ENCODE results near the gene MCCD1. TPM values are rescaled to one million over a fixed set of nuclear protein-coding genes. Genes with fewer than 3 reads are reported as not detected.
"Not testable (repeated sequence)": the region's sequence is repeated elsewhere in the genome, so short reads cannot be mapped to it uniquely, and the experiment has no call there.

MCCD1 gene, protein sequence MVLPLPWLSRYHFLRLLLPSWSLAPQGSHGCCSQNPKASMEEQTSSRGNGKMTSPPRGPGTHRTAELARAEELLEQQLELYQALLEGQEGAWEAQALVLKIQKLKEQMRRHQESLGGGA
- total RNA-seq, result not detected

DNA sequence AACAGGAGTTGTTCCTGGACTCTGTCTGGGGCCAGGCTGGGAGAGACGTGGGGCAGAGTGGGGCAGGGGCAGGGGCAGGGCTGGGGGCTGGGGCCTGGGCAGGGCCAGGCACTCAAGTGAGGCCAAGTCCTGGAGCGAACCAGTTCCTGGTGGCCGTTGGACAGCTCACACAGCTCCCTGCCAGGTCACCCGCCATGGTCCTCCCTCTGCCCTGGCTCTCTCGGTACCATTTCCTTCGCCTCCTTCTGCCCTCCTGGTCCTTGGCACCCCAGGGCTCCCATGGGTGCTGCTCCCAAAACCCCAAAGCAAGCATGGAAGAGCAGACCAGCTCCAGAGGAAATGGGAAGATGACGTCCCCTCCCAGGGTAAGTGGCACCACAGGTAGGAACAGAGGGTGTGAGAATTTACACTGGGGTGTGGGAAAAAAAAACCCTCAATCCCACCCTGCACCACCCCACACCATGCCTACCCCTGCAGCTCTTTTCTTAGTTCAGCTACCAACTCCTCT is at the start of gene MCCD1:
Gene MCCD1, plus strand, starts transcription at position 142 of the 508 bp plus-strand sequence. Its CDS starts 53 bp downstream, at position 195.
- DNase-seq (ENCODE audit: low spot score in 2 of 2) (no peak), FAIRE-seq (no peak)

DNA sequence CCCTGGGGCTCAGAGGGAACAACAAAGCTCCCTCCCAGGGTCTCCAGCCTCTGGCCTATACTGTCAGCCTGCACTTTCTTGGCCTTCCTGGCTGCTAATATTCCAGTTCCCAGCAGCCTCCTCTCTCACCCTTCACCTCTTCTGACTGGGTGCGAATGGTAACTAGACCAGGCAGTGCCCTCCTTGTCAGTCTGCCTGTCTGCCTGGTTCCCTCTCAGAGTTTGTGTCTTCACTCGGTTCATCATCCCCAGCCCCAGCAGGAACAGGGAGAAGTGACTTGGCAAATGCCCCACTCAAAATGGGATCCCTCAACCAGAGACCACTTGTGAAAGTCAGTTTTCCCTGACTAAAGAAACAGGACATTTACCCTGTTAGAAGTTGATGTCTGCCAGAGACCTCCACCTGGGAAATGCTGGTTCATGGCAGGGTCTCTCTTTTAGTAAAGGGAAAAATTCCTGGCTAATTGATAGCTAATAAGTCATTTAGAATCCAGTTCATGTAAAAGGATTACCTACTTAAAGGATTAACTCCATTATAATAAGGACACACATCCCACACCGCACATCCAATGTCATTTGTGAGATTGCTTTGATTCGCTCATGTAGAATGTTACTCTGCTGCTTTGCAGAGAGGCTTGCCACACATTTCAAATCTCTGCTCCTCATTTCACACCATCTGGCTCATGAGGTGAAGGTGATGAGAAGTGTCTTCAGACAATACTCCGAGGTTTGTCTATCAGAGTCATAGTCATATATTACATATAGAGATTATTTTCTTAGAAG is 49.4 kb upstream of the MCCD1 start:
- no peak for DNase-seq (ENCODE audit: low spot score in 2 of 2)
- FAIRE-seq, result no peak

DNA sequence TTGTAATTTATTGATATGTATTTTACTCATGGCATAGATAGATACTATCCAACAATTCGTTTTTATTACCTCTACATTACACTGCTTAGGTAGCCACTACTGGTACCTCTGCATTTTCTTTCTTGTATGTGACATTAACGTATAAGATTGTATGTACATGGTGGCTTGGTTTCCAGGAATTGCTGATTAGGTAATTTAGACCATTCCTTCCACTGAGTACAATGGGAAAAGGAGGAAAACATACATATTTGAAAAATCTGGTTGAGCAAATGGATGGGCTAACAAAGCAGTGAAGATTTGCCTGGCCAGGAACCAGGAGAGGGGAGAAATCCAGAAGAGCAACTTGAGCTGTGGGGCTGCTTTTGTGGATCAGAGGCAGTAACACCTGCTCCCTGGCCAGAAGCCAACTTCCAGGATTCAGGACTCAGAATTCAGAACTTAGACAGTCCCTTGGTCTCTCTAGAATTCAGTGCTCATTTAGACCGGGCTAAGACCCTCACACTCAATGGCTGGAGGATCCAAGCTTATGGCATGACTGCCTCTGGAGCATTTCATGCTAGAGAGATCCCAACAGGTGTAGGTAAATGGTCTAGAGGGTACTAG is 48.7 kb upstream of the MCCD1 start:
- DNase-seq (ENCODE audit: low spot score in 2 of 2) (no peak), FAIRE-seq (no peak)

DNA sequence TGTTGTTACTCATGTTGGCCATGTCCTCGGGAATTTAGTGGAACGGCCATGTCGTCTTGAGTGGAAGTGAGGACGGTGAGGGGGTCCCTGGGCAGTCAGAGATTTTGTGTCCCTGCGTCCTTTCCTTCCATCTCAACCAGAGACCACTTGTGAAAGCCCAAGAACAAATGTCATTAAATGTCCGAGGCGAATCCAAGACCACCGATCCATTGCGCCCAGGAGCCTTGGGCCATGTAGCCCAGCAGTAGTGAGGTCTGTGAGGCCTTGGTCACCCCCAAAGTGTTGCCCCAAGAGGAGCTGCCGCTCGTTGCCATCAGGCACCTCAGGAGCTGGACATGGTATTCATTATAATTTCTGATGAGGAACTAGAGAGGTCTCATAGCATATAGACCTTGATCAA is 48.2 kb upstream of the MCCD1 start:
- FAIRE-seq (no peak), DNase-seq (ENCODE audit: low spot score in 2 of 2) (no peak)

DNA sequence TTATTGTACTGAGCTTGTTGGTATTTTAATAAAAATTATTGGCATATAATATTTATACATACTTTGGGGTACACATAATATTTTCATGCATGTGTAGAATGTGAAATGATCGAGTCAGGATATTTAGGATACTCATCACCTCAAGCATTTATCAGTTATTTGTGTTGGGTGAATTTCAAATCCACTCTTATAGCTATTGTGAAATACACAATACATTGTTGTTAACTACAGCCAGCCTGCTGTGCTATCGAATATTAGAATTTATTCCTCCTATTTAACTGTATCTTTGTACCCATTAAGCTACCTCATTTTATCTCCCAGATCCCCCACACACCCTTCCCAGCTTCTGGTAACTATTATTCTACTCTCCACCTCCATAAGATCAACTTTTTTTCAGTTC is 45.4 kb upstream of the MCCD1 start:
- no peak for FAIRE-seq

DNA sequence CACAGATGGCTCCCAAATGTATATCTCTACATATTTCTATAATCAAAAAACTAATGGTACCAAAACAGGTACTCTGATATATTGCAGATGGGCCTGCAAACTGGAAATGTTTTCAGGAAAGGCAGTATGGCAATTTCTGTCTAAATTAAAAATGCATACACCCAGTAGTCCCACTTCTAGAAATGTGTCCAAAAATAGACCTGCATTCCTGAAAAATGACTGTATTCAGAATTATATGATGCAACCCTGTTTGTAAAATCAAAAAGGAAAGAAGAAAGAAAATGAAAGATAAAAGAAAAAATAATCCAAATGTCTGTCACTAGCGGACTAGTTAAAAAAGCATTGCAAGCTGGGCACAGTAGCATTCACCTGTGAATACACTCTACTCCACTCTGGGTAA is 43.7 kb upstream of the MCCD1 start:
- FAIRE-seq (no peak), DNase-seq (ENCODE audit: low spot score in 2 of 2) (no peak)

More for the DNA sequence above, 45.4 kb upstream of the MCCD1 start:
- no peak for DNase-seq (ENCODE audit: low spot score in 2 of 2)

DNA sequence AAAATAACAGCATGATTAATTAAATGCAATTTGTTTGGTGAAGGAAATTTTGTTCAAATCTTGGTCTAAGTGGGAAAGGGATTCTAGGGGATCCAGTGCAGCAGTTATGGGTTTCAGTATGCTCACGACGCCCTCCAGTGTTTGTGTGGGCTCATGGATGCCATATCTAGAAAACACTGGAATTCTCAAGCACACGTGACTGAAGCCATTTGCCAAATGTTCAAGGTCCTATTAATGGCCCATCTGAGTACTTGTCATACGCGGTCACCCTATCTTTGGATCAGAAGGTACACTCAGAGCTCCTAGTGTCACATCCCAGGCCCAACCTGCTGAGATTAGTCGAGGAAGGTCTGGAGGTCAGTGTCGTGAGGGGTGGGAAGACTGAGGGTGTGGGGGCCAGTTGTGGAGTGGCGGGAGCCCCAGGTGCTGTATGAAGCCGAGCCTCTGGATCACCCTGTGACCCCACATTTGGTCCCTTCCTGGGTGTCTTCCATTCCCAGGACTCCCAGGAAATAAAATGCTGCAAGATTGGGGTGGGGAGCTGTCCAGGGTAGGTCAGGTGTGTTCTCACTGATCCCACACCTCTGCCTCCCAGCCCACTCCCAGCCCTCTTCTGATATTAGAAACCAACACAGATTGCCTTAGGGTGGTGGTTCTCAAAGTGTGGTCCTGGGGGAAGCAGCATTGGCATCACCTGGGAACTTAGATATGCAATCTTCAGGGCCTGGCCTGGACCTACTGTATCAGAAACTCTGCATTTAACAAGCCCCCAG is 42.5 kb upstream of the MCCD1 start:
- not testable (repeated sequence) for DNase-seq (ENCODE audit: low spot score in 2 of 2); FAIRE-seq

DNA sequence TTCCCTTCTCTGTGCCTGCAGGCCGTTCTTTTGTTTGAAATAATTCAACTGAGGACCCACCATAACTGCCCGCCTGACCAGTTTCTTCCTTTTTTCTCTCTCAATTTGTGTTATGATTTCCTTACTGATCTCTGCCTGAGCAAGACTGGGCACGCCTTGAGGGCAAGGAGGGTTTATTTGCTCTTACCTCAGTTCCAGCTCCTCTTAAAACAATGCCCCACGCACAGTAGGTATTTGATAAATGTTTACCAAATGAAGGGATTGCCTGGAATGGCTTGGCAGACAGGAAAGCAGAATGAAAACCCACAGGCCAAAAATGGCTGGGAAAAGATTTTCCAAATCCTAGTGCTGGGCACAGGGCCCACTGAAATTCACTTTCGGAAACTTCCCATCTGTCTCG is 41.1 kb upstream of the MCCD1 start:
- not testable (repeated sequence) for FAIRE-seq; DNase-seq (ENCODE audit: low spot score in 2 of 2)

DNA sequence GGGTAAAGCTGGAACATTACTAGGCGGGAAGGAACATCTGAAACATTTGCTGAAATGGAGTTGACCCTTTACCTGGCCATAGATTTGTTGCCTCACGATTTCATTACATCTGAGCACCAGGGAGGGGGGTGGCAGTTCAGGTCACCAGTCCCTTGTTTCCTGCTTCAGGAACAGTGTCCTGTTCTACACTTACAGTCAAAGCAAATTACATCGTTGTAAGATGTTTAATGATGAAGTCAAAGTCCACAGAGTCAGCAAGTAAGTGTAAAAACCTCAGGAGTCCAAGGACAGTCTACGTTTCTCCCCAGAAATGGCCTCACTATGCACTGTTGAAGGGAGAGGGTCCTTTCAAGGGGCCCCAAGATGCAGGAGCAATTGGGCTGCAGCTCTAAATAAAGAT is 39.7 kb upstream of the MCCD1 start:
- no peak for FAIRE-seq
- DNase-seq (ENCODE audit: low spot score in 2 of 2), result no peak

DNA sequence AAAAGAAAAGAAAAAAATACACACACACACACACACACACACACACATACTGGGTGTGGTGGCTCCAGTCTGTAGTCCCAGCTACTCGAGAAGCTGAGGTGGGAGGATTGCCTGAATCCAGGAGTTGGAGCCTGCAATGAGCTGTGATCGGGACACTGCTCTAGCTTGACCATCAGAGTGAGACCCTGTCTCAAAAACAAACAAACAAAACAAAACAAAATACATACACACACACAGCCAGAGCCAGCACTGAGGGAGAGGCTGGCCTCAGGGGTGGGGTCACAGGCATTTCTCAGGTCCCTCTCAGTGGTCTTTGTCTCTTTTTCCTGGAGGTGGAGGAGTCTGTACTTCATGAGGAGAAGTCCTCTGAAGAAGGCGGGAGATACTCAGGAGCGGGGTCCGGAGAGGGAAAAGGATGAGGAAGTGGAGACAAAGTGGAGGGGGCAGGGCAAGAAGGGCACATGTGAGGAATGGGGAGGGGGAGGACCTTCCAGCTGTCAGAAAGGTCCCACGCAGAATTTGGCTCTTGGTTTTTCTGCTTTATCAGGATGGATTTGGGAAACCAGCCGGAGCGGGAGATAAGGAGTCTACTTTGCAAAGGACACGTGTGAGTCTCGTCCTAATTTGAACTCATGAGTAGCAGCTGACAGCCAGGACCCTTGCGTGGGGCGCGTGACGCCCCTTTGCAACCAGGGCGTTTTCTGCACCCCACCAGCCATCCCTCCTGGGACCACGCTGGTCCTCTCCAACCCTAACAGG is 38.5 kb upstream of the MCCD1 start:
- FAIRE-seq (no peak), DNase-seq (ENCODE audit: low spot score in 2 of 2) (no peak)

DNA sequence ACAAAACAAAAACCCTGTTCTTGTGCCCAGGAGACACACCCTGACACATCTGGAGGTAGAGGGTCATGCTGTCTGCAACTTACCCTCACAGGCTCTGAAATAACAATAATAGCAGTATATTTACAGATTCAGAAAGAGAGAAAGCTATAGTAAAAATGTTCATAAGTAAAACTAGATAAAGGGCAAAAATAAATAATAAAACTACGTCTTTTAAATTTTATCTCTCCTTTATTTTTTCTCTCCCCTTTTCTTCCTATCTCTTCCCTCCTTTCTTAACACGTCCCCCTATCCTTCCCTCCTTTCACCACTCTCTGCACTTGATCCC is 35.2 kb upstream of the MCCD1 start:
- FAIRE-seq; DNase-seq (ENCODE audit: low spot score in 2 of 2): not testable (repeated sequence)

DNA sequence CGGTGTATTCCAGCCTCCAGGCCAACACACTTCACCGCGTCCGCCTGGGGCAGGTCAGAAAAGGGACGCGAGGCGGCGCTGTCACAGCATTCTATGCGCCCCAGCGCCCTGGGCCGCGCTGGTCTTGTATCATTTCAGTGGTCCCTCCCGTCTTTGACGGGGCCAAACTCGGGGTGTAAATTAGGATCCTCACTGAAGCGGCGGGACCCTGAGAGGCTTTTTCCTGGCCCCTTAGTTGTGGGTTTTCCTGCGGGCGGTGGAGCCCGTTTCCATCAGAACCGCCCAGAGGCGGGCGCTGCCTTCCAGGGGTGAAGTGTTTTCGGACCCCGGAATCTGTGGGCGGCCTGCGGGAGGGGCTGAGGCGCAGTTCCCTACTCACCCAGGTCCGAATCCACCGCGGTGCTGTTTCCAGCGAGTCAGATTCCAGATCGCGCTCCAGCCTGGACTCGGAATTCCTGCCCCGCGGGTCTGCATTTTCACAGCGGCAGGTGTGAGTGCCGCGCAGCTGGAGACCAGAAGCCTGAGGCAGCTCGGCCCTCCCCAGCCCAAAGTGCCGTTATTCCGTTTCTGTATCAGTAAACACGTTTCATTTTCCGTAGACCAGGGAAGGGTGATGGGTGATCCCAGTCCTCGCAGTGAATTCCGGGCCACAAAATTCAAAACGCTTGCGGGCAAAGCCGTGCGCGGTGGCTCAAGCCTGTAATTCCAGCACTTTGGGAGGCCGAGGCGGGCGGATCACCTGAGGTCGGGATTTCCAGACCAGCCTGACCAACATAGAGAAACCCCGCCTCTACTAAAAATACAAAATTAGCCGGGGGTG is 34.7 kb upstream of the MCCD1 start:
- FAIRE-seq (no peak), DNase-seq (ENCODE audit: low spot score in 2 of 2) (peak in 1 of 2 donors; percentile 31)

DNA sequence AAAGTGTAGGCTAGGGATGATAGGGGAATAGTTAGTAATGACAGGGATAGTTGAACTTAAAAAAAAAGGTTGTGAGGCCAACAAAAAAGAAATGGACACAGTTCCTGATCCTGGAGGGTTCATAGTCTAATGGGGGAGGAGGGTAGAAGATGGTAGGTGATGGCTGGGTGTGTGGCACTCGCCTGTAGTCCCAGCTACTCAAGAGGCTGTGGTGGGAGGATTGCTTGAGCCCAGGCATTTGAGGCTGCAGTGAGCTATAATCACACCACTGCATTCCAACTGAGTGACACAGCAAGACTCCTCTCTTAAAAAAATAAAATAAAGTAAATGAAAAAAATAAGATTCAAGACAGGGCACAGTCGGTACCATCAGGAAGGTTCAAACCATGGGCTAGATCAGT is 33.2 kb upstream of the MCCD1 start:
- no peak for FAIRE-seq
- no peak for DNase-seq (ENCODE audit: low spot score in 2 of 2)

DNA sequence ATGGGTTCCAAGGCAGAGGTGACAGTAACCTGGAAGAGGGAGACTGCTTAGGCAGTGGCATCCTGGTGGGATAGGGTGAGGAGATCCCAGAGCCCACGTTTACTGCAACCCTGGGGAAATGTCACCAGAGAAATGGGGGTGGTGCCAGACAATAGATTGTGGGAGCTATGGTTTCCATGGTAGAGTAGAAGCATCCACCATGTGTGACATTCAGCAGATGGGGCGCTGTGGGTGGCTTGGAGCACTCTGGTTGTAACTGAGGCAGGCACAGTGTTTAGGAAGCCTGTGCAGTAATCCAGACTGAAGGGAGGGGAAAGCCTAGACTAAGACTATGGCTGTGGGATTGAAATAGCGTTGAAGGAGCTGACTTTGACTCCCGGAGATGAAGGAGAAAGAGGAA is 31.9 kb upstream of the MCCD1 start:
- not testable (repeated sequence) for FAIRE-seq; DNase-seq (ENCODE audit: low spot score in 2 of 2)

DNA sequence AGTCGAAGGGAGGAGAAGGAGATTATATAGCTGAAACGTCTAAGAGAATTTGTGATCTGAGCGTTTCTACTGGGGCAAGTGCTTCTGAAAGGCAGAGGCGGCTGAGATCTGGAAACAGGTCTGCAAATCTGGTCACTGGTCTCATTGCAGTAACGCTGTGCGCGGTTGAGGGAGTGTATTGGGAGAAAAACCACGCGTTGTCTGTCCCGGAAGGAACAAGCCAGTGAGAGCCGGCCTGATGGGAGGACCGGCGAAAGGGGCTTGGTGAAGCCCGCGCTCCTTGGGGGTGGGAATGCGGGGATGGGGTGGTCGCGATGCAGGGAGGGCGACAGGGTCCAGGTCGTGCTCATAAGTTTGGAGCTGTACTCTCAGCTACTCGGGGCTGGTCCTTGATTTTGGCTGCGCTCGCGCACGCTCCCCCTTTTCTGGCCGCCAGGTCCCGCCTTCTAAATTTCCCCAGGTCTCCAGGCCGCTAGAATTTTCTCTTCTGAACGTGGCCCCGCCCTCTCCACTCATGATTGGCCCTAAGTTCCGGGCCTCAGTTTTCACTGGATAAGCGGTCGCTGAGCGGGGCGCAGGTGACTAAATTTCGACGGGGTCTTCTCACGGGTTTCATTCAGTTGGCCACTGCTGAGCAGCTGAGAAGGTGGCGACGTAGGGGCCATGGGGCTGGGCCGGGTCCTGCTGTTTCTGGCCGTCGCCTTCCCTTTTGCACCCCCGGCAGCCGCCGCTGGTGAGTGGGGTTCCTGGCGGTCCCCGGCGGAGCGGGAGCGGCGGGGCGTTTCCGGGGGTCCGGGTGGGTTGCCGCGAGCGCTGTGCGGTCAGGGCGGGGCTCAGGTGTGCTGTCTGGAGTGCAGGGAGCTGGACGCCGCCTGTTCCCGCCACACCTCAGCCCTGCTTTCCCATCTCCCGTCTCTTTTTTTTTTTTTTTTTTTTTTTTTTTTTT is 31.0 kb upstream of the MCCD1 start, which contains the start of gene MICB:
Gene MICB, plus strand, starts transcription at position 615 of the 946 bp plus-strand sequence. Its CDS starts 49 bp downstream, at position 664.
- no peak for FAIRE-seq
- peak; percentile 53 to 59 for DNase-seq (ENCODE audit: low spot score in 2 of 2)

DNA sequence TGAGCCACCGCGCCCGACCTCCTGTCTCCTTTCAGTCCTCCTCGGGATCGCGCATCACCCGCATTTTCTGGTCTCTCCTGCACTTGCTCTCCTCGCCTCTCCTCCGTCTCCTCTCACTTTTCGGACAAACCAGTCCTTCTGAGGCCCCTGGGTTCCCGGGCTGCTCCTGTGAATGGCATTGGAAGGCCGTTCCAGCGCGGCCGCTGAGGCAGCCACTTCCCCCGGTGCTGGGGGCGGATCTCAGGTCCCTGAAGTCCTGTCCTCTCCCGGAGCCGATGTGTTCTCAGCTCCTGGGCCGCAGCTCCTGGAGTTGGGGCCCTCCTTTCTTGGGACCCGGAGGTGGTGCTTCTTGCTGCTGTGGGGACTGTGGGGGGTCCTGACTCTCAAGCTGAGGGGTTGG is 30.0 kb upstream of the MCCD1 start:
- DNase-seq (ENCODE audit: low spot score in 2 of 2) (no peak), FAIRE-seq (no peak)

DNA sequence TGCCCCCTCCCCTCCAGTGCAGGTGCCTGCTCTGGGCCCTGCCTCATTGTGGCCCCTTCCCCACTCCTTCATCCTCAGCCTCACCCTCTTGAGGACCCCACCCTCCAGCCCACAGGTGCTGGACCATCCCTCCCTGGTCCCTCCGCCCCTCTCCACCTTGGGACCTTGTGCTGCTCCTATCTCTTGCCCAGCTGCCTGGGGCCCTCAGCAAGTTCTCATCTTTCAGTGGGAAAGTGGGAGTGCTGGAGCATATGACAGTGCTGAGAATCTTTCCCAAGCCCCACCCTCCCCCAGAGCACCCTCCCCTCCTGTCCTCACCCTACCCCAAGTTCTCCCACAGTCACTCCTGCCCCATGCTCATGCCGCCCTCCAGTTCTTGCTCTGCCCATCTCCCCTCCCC is 29.1 kb upstream of the MCCD1 start:
- FAIRE-seq, result not testable (repeated sequence)

DNA sequence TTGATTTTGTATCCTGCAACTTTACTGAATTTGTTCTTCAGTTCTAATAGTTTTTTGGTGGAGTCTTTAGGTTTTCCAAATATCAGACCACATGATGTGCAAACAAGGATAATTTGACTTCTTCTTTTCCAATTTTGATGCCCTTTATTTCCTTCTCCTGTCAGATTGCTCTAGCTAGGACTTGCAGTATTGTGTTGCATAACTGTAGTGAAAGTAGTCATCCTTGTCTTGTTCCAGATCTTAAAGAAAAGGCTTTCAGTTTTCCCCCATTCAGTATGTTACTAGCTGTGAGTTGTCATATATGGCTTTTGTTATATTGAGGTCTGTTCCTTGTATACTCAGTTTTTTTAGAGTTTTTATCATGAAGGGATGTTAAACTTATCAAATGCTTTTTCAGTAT is 26.2 kb upstream of the MCCD1 start:
- FAIRE-seq (no peak), DNase-seq (ENCODE audit: low spot score in 2 of 2) (no peak)

More for the DNA sequence above, 29.1 kb upstream of the MCCD1 start:
- DNase-seq (ENCODE audit: low spot score in 2 of 2), result not testable (repeated sequence)

All from frontal cortex (tissue), 4 donors.